ENCODE measurements around the gene CACNG3. TPM values are rescaled to one million over a fixed set of nuclear protein-coding genes. Genes with fewer than 3 reads are reported as not detected.

The CACNG3 gene
- total RNA-seq, result not detected
- not detected for polyA plus RNA-seq (2013, experiment 1 of 2)
- polyA plus RNA-seq (2013, experiment 2 of 2), result not detected
- total RNA-seq, result 0 to 0.07 (median 0) reads per million in 172 experiments

DNA sequence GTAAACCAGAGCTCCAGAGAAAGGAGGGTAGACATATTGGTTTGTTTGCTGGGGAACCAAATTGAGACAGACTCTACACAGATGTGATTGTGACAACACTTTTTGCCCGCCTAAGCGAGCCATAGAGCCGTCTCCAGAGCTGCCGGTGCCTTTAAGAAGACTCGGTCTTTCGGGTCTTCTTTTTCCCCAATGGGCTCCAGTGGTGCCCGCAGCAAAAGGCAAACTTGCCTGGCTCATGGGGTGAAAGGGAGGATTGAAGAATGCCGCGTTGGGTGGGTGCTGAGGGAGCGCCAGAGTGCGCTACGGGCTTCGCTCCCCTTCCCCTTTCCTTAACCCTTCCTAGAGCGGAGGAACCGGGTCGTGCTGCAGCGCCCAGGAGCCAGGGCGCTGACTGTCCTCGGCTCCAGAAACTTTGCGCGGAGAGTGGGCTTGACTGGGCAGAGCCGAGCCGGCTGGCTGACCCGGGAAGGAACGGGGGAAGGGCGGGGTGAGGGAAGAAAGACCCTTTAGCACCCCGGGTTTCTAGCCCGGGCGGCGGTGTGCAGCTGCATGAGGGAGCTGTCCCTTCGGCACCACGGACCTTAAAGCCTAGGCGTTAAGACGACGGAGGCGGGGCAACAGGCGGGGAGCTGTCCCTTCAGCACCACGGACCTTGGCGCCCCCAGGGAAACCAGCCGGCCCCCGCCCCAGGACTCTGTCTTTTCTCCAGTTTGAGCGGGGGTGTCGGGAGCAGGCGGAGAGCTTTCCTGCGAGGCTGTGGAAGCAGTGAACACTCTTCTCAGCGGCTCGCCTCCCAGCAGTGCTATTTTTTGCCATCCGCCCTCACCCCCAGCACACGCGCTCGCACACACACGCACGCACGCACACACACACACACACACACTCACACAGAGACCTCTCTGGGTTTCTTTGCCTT is at the start of gene CACNG3:
CACNG3 (plus strand) TSS at position 880 of the 916 bp plus-strand sequence. CDS start 420 bp downstream, outside the sequence.
- ChIA-PET POLR2A (no interaction called here), CTCF (no interaction called here)
- no peak within 1 kb of the TSS for H3K27ac ChIP-seq (ENCODE audit: low read depth in 1 of 2, low read length in 2 of 2)
- H3K9me3 ChIP-seq (ENCODE audit: control insufficient read depth in 1 of 2, insufficient read depth in 1 of 2, low read length in 2 of 2), result peaks cover 0 to 11% of the 10 kb centered on the region in 2 experiments
- H3K27ac Mint-ChIP-seq, result no peak within 1 kb of the TSS
- intact Hi-C loops (cut with DNase I, micrococcal nuclease), result no loop called here
- no peak within 1 kb of the TSS for H3K4me3 ChIP-seq (ENCODE audit: low read length)
- H3K27me3 ChIP-seq (ENCODE audit: control insufficient read depth in 1 of 2, insufficient read depth in 2 of 2, low read length in 2 of 2), result peaks cover 43 to 67% of the 10 kb centered on the region in 2 experiments
- DNase-seq, result peak in 13 of 14 experiments; percentile 8 to 68 (median 31)
- TF ChIP-seq, protein P1, sequence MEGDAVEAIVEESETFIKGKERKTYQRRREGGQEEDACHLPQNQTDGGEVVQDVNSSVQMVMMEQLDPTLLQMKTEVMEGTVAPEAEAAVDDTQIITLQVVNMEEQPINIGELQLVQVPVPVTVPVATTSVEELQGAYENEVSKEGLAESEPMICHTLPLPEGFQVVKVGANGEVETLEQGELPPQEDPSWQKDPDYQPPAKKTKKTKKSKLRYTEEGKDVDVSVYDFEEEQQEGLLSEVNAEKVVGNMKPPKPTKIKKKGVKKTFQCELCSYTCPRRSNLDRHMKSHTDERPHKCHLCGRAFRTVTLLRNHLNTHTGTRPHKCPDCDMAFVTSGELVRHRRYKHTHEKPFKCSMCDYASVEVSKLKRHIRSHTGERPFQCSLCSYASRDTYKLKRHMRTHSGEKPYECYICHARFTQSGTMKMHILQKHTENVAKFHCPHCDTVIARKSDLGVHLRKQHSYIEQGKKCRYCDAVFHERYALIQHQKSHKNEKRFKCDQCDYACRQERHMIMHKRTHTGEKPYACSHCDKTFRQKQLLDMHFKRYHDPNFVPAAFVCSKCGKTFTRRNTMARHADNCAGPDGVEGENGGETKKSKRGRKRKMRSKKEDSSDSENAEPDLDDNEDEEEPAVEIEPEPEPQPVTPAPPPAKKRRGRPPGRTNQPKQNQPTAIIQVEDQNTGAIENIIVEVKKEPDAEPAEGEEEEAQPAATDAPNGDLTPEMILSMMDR (IDR thresholded peaks at IDR 0.05), result no peak
- no peaks in the 10 kb centered on the region for H3K4me1 ChIP-seq (ENCODE audit: insufficient read depth, low read length)
- no peaks in the 10 kb centered on the region for H3K36me3 ChIP-seq (ENCODE audit: insufficient read depth, low read length)
- H3K9me3 Mint-ChIP-seq, result no peaks in the 10 kb centered on the region
- no peaks in the 10 kb centered on the region for H3K4me1 Mint-ChIP-seq (ENCODE audit: low read depth)
- peak; percentile 67 for ATAC-seq (ENCODE audit: poor library complexity)
- H3K4me3 Mint-ChIP-seq, result no peak within 1 kb of the TSS
- H3K27me3 Mint-ChIP-seq, result peaks cover 73% of the 10 kb centered on the region
- H3K36me3 Mint-ChIP-seq (ENCODE audit: low read depth), result no peaks in the 10 kb centered on the region

DNA sequence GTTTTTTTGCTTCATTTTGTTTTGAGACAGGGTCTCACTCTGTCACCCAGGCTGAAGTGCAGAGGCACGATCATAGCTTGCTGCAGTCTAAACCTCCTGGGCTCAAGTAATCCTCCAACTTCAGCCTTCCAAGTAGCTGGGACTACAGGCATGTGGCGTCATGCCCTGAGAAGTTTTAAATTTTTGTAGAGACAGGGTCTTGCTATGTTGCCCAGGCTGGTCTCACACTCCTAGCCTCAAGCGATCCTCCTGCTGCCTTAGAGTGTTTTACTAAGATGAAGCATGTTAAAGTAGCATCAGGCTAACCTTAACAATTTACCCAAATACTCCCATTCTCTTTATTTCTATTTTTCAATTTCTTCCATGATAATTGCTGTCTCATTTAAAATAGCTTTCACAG is 49.2 kb upstream of the CACNG3 start:
- H3K9me3 Mint-ChIP-seq, result no peaks in the 10 kb centered on the region
- POLR2A ChIA-PET, result no interaction called here
- H3K27ac ChIP-seq (ENCODE audit: low read depth in 1 of 2, low read length in 2 of 2), result no peak overlapping the region
- DNase-seq (no peak), ATAC-seq (ENCODE audit: poor library complexity) (no peak)
- peaks cover 35% of the 10 kb centered on the region for H3K36me3 ChIP-seq (ENCODE audit: insufficient read depth, low read length)
- no peaks in the 10 kb centered on the region for H3K4me1 Mint-ChIP-seq (ENCODE audit: low read depth)
- no peaks in the 10 kb centered on the region for H3K9me3 ChIP-seq (ENCODE audit: control insufficient read depth in 1 of 2, insufficient read depth in 1 of 2, low read length in 2 of 2)
- H3K27ac Mint-ChIP-seq, result no peak overlapping the region
- H3K4me3 ChIP-seq (ENCODE audit: low read length), result no peak overlapping the region
- H3K4me1 ChIP-seq (ENCODE audit: insufficient read depth, low read length), result no peaks in the 10 kb centered on the region
- peaks cover 92% of the 10 kb centered on the region for H3K36me3 Mint-ChIP-seq (ENCODE audit: low read depth)
- H3K27me3 ChIP-seq (ENCODE audit: control insufficient read depth in 1 of 2, insufficient read depth in 2 of 2, low read length in 2 of 2), result no peaks in the 10 kb centered on the region
- CTCF ChIA-PET, result no interaction called here
- intact Hi-C loops (cut with DNase I, micrococcal nuclease), result no loop called here
- TF ChIP-seq, protein P1 (IDR thresholded peaks at IDR 0.05), result no peak
- H3K4me3 Mint-ChIP-seq, result no peak overlapping the region
- H3K27me3 Mint-ChIP-seq, result no peaks in the 10 kb centered on the region

DNA sequence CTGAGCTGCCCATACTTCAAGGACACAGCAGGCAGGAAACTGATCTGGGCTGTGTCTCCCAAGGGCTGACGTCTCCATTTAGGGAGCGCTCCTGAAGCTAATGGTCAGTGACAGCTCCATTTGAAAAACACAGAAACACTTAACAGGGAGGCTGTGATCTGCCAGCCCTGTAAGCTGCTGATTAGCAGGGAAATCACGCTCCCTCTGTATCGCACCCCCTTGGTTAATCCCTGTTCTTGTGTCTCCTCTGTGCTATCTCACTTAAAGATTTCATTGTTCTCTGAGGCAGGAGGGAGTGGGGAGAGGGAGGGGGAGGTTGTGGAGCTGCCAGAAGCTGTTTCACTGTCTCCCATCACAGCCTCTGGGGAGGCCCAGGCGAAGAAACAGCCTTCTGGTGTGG is 47.4 kb upstream of the CACNG3 start:
- H3K36me3 ChIP-seq (ENCODE audit: insufficient read depth, low read length), result peaks cover 36% of the 10 kb centered on the region
- no peak overlapping the region for H3K27ac ChIP-seq (ENCODE audit: low read depth in 1 of 2, low read length in 2 of 2)
- TF ChIP-seq, protein P1 (IDR thresholded peaks at IDR 0.05), result no peak
- DNase-seq (no peak), ATAC-seq (ENCODE audit: poor library complexity) (no peak)
- no peaks in the 10 kb centered on the region for H3K27me3 ChIP-seq (ENCODE audit: control insufficient read depth in 1 of 2, insufficient read depth in 2 of 2, low read length in 2 of 2)
- Mint-ChIP-seq H3K4me1 (ENCODE audit: low read depth) (no peaks in the 10 kb centered on the region), H3K4me3 (no peak overlapping the region), H3K27me3 (no peaks in the 10 kb centered on the region), H3K9me3 (no peaks in the 10 kb centered on the region), H3K27ac (no peak overlapping the region), H3K36me3 (ENCODE audit: low read depth) (peaks cover 89% of the 10 kb centered on the region)
- ChIA-PET POLR2A (no interaction called here), CTCF (no interaction called here)
- no peaks in the 10 kb centered on the region for H3K9me3 ChIP-seq (ENCODE audit: control insufficient read depth in 1 of 2, insufficient read depth in 1 of 2, low read length in 2 of 2)
- intact Hi-C loops (cut with DNase I, micrococcal nuclease), result no loop called here
- H3K4me1 ChIP-seq (ENCODE audit: insufficient read depth, low read length), result no peaks in the 10 kb centered on the region
- H3K4me3 ChIP-seq (ENCODE audit: low read length), result no peak overlapping the region

All from CD4-positive, alpha-beta T cell (primary cell).